Left ventricle myocardium inferior (tissue), 1 donor: ENCODE results near the gene ATP1A4. TPM values are rescaled to one million over a fixed set of nuclear protein-coding genes. Genes with fewer than 3 reads are reported as not detected.

ENCODE experiments used
- DNase-seq: peaks from one replicate; pipeline ENCODE4 v3.0.0-alpha.2; 2020
- H3K27ac ChIP-seq: fragments of 200-600 bp; replicated peaks from 2 replicates; pipeline ENCODE4 v1.8.0; 2021
- H3K27me3 ChIP-seq: fragments of 200-600 bp; 2 replicates; pipeline ENCODE4 v1.8.0; 2021; ENCODE audit warnings: low read depth
- H3K36me3 ChIP-seq: fragments of 200-600 bp; 2 replicates; pipeline ENCODE4 v1.8.0; 2021
- H3K4me1 ChIP-seq: fragments of 200-600 bp; 2 replicates; pipeline ENCODE4 v1.8.0; 2021
- H3K4me3 ChIP-seq: fragments of 200-600 bp; 2 replicates; pipeline ENCODE4 v1.8.0; 2021; ENCODE audit warnings: mild to moderate bottlenecking, moderate library complexity
- H3K9me3 ChIP-seq: fragments of 200-600 bp; replicated peaks from 2 replicates; pipeline ENCODE4 v1.8.0; 2021
- intact Hi-C: fragments of 100-400 bp; cut with micrococcal nuclease; formaldehyde crosslinking; loops from one replicate; pipeline ENCODE4 v1.11.0; 2022
- total RNA-seq: library from RNA; stranded (reverse); fragmentation: NEBNext Ultra II Directional; extraction: Animal tissue kit (Norgen Biotek cat#: 25700); gene quantifications from one replicate; pipeline ENCODE4 v1.2.1, GENCODE V29; 2021
- TF ChIP-seq, protein P1 (sequence below): fragments of 200-600 bp; IDR thresholded peaks from 2 replicates; pipeline ENCODE4 v1.8.0; 2021; ENCODE audit warnings: antibody characterized with exemption, mild to moderate bottlenecking, borderline replicate concordance
- donor health status: DM: no; HTN: yes; CAD: no; lungs with severe emphysema.

Gene ATP1A4
- total RNA-seq, 1 donor from 2014 or later = 0.11 TPM

DNA sequence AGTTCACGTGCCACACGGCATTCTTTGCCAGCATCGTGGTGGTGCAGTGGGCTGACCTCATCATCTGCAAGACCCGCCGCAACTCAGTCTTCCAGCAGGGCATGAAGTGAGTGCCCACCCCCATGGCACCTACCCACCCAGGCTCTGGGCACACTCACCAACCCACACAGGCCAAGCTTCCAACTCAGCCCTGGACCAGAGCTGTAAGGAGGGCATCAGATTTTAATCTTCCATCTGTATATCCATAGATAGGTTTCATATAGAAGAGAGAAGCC, 14.5 kb upstream of the ATP1A4 start:
- DNase-seq = no peak
- Histone ChIP-seq H3K27ac (peak overlapping the region; percentile 66), H3K27me3 (no peaks in the 10 kb centered on the region), H3K9me3 (no peaks in the 10 kb centered on the region), H3K4me3 (no peak overlapping the region), H3K4me1 (peaks cover 35% of the 10 kb centered on the region), H3K36me3 (peaks cover 81% of the 10 kb centered on the region)
- TF ChIP-seq, protein P1, sequence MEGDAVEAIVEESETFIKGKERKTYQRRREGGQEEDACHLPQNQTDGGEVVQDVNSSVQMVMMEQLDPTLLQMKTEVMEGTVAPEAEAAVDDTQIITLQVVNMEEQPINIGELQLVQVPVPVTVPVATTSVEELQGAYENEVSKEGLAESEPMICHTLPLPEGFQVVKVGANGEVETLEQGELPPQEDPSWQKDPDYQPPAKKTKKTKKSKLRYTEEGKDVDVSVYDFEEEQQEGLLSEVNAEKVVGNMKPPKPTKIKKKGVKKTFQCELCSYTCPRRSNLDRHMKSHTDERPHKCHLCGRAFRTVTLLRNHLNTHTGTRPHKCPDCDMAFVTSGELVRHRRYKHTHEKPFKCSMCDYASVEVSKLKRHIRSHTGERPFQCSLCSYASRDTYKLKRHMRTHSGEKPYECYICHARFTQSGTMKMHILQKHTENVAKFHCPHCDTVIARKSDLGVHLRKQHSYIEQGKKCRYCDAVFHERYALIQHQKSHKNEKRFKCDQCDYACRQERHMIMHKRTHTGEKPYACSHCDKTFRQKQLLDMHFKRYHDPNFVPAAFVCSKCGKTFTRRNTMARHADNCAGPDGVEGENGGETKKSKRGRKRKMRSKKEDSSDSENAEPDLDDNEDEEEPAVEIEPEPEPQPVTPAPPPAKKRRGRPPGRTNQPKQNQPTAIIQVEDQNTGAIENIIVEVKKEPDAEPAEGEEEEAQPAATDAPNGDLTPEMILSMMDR = no peak
- intact Hi-C loops = no loop called here

DNA sequence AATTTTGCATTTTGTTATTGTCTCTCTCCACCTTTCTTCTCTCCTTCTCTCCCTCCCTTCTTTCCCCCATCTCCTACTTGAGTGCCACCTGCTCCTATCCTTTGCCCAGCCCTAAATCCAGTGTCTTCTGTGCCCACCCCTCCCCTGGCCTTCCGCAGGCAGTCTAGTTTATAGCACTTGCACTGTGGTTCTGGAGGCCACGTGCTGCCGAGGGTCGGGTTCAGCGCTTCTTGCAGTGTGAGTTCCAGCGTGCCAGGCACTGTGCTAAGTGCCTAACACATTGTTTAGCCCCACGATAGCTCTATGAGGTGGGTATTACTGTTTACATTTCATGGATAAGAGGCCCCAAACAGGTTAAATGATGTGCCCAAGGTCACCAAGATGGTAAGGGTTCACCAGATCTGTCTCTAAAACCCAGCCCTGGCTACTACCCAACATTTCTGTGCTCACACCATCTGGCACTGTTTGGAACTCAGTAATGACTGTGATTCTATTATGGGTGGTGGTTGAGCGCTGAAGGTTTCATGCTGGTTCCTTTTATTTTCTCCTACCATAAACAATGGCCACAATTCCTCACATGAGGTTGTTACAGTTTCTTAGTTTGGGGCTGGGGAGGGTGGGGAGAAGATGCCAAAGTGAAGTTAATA, 14.1 kb upstream of the ATP1A4 start:
- Histone ChIP-seq H3K36me3 (peaks cover 86% of the 10 kb centered on the region), H3K4me3 (no peak overlapping the region), H3K9me3 (no peaks in the 10 kb centered on the region), H3K27me3 (no peaks in the 10 kb centered on the region), H3K27ac (peak overlapping the region; percentile 66), H3K4me1 (peaks cover 32% of the 10 kb centered on the region)
- intact Hi-C loops = no loop called here
- no peak for DNase-seq
- TF ChIP-seq, protein P1 = no peak

DNA sequence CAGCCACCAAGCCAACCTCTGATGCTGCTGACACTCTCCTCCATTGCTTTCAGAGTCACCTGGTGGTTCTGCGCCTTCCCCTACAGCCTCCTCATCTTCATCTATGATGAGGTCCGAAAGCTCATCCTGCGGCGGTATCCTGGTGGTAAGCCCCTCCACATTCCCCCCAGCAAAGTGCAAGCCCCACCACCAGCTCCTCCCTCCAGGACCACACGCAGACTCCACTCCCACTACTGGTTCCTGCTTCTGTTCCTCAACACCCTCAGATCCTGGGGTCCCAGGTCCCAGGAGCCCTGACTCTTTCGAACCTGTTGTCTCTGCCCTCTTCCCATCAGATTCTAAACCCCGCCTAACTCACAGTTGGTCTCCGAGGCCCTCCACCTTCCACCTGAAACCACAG, 11.6 kb upstream of the ATP1A4 start:
- Histone ChIP-seq H3K9me3 (no peaks in the 10 kb centered on the region), H3K4me1 (peaks cover 20% of the 10 kb centered on the region), H3K27ac (no peak overlapping the region), H3K4me3 (no peak overlapping the region), H3K36me3 (peaks cover 69% of the 10 kb centered on the region), H3K27me3 (no peaks in the 10 kb centered on the region)
- TF ChIP-seq, protein P1 = no peak
- no peak for DNase-seq
- intact Hi-C loops = no loop called here

DNA sequence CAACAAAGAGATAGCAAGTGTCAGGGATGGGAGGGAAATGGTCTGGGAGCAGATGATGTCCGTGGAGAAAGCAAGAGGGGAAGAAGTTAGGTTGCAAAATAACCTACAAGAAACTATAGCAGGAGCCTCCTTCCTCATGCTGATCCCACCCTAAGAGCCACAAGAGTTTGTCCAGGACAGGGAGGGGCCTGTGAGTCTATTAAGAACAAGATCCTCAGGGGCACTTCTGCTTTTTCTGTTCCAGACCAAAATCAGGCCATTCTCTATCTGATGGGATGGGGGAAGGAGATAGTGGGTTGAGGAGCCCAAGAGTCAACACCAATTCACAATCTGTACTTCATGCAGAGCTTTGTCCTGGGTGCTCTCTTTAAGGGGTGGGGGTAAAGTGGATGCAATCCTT, 7.7 kb upstream of the ATP1A4 start:
- Histone ChIP-seq H3K4me1 (peaks cover 7% of the 10 kb centered on the region), H3K9me3 (no peaks in the 10 kb centered on the region), H3K27me3 (no peaks in the 10 kb centered on the region), H3K36me3 (peaks cover 38% of the 10 kb centered on the region), H3K4me3 (no peak overlapping the region), H3K27ac (no peak overlapping the region)
- intact Hi-C loops = no loop called here
- no peak for DNase-seq
- TF ChIP-seq, protein P1 = no peak

DNA sequence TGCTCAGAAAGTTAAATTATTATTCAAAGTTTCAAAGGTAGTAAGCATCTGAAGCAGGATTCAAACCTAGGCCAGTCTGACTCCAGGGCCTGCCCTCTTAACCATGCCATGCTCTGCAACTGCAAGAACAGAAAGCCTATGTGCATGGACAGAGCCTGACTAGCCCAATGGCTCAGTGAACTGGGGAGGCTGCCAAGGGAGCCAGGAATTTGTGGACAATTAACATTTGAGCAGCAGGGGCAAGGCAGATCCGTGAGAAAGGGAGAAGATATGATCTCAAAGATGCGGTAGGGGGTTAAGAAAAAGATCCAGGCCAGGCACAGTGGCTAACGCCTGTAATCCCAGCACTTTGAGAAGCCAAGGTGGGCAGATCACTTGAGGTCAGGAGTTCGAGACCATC, 6.5 kb upstream of the ATP1A4 start:
- DNase-seq = no peak
- H3K27ac ChIP-seq = no peak overlapping the region
- H3K27me3 ChIP-seq = no peaks in the 10 kb centered on the region
- H3K9me3 ChIP-seq = no peaks in the 10 kb centered on the region
- TF ChIP-seq, protein P1 = no peak
- peaks cover 25% of the 10 kb centered on the region for H3K36me3 ChIP-seq
- intact Hi-C loops = no loop called here
- peaks cover 13% of the 10 kb centered on the region for H3K4me1 ChIP-seq
- H3K4me3 ChIP-seq = no peak overlapping the region
